Caco-2 (cell line): ENCODE measurements around the gene LDLRAD4. TPM values are rescaled to one million over a fixed set of nuclear protein-coding genes. Genes with fewer than 3 reads are reported as not detected.

Source experiments
- BruUV-seq: library from RNA; stranded (reverse); fragments of 400-500 nt; replicated peaks from 2 replicates; lab custom pipeline; 2021; lab: Mats Ljungman, UMichigan
- CTCF ChIA-PET: fragments of 300-600 bp; sonication (Branson Sonifier 250); formaldehyde crosslinking; loops from one replicate; lab custom pipeline; 2022; ENCODE audit warnings: antibody characterized with exemption; lab: Charles Lee
- POLR2A ChIA-PET: fragments of 300-600 bp; sonication (Branson Sonifier 250); formaldehyde crosslinking; loops from one replicate; lab custom pipeline; 2022; ENCODE audit warnings: antibody characterized with exemption; lab: Charles Lee
- DNase-seq, 2 experiments: peaks; one replicate each; pipeline versions ENCODE4 v3.0.0 to v3.0.0-alpha.2; 2020 to 2022
- H3K27me3 ChIP-seq: replicated peaks from 2 replicates; pipeline ENCODE4 v1.6.0; 2011; ENCODE audit warnings: low read length; ENCODE audit not compliant: control insufficient read depth, insufficient read depth
- H3K36me3 ChIP-seq: 2 replicates; pipeline ENCODE4 v1.5.1; 2011; ENCODE audit warnings: low read length; ENCODE audit not compliant: control insufficient read depth, insufficient read depth
- H3K4me1 ChIP-seq: fragments of 250-450 bp; sonication (Bioruptor Pico); 2 replicates; pipeline ENCODE4 v1.5.1; 2020; ENCODE audit warnings: mild to moderate bottlenecking
- H3K4me3 ChIP-seq: 2 replicates; pipeline ENCODE4 v1.5.1; 2011; ENCODE audit warnings: low read depth, mild to moderate bottlenecking, control low read depth, low read length
- H3K9me3 ChIP-seq: fragments of 250-450 bp; sonication (Bioruptor Pico); 2 replicates; pipeline ENCODE4 v1.5.1; 2020; ENCODE audit warnings: mild to moderate bottlenecking, moderate library complexity
- H3K27ac Mint-ChIP-seq: one replicate; pipeline ENCODE4 v1.8.0; 2022; ENCODE audit warnings: mixed read lengths; ENCODE audit not compliant: unreplicated experiment
- H3K27me3 Mint-ChIP-seq: one replicate; pipeline ENCODE4 v1.8.0; 2022; ENCODE audit warnings: mixed read lengths; ENCODE audit not compliant: insufficient read depth, unreplicated experiment
- H3K36me3 Mint-ChIP-seq: one replicate; pipeline ENCODE4 v1.8.0; 2022; ENCODE audit warnings: mild to moderate bottlenecking, mixed read lengths; ENCODE audit not compliant: insufficient read depth, unreplicated experiment
- H3K4me1 Mint-ChIP-seq: one replicate; pipeline ENCODE4 v1.8.0; 2022; ENCODE audit warnings: low read depth, mixed read lengths; ENCODE audit not compliant: unreplicated experiment
- H3K4me3 Mint-ChIP-seq: one replicate; pipeline ENCODE4 v1.8.0; 2022; ENCODE audit warnings: mild to moderate bottlenecking, moderate library complexity, mixed read lengths; ENCODE audit not compliant: unreplicated experiment
- H3K9me3 Mint-ChIP-seq: one replicate; pipeline ENCODE4 v1.8.0; 2022; ENCODE audit warnings: mixed read lengths; ENCODE audit not compliant: unreplicated experiment
- CTCF ChIP-seq, 2 experiments: fragments of 200-600 bp in 1 of 2; IDR thresholded peaks; 1 replicate in 1 of 2; 2 replicates in 1 of 2; pipeline versions ENCODE4 v1.5.1 to v1.8.0; 2011 to 2022; ENCODE audit warnings: antibody characterized with exemption in 1 of 2, control low read depth in 1 of 2, inconsistent platforms in 1 of 2, low read depth in 1 of 2, low read length in 1 of 2, mild to moderate bottlenecking in 1 of 2, moderate library complexity in 1 of 2; ENCODE audit not compliant: insufficient read depth in 1 of 2, severe bottlenecking in 1 of 2, unreplicated experiment in 1 of 2
- intact Hi-C: fragments of 100-400 bp; cut with micrococcal nuclease; formaldehyde crosslinking; loops from one replicate; pipeline ENCODE4 v1.10.0; 2022; ENCODE audit not compliant: unreplicated experiment
- total RNA-seq: library from RNA; stranded (reverse); gene quantifications from 2 replicates; pipeline ENCODE4 v1.2.3, GENCODE V29; 2022

The LDLRAD4 gene
- total RNA-seq, 1 experiment from 2014 or later: 1.2 TPM

GRCh38 chr18:13416208-13416607, 197.6 kb downstream of the LDLRAD4 start:
- no TSS peak for BruUV-seq
- TF ChIP-seq CTCF (IDR thresholded peaks at IDR 0.05; ENCODE audit: insufficient read depth in 1 of 2, low read depth in 1 of 2, low read length in 1 of 2, severe bottlenecking in 1 of 2, unreplicated experiment in 1 of 2): no peak
- intact Hi-C loops: no loop called here
- Mint-ChIP-seq H3K9me3 (no peaks in the 10 kb centered on the region), H3K4me1 (no peaks in the 10 kb centered on the region), H3K27ac (no peak overlapping the region), H3K27me3 (peaks cover 5% of the 10 kb centered on the region), H3K4me3 (no peak overlapping the region), H3K36me3 (no peaks in the 10 kb centered on the region)
- Histone ChIP-seq H3K36me3 (no peaks in the 10 kb centered on the region), H3K9me3 (no peaks in the 10 kb centered on the region), H3K4me3 (no peak overlapping the region), H3K4me1 (no peaks in the 10 kb centered on the region), H3K27me3 (no peaks in the 10 kb centered on the region; the same call in 1 of the 2 replicates)
- DNase-seq: no peak
- ChIA-PET POLR2A (no interaction called here), CTCF (no interaction called here)

GRCh38 chr18:13416848-13417247, 198.3 kb downstream of the LDLRAD4 start:
- intact Hi-C loops: no loop called here
- BruUV-seq: no TSS peak
- no peak overlapping the region for H3K4me3 Mint-ChIP-seq
- Histone ChIP-seq H3K27me3 (no peaks in the 10 kb centered on the region; the same call in 1 of the 2 replicates), H3K4me3 (no peak overlapping the region), H3K4me1 (no peaks in the 10 kb centered on the region), H3K9me3 (no peaks in the 10 kb centered on the region), H3K36me3 (no peaks in the 10 kb centered on the region)
- peaks cover 5% of the 10 kb centered on the region for H3K27me3 Mint-ChIP-seq
- no peak for DNase-seq
- ChIA-PET POLR2A (no interaction called here), CTCF (no interaction called here)
- H3K36me3 Mint-ChIP-seq: no peaks in the 10 kb centered on the region
- H3K4me1 Mint-ChIP-seq: no peaks in the 10 kb centered on the region
- TF ChIP-seq CTCF (IDR thresholded peaks at IDR 0.05; ENCODE audit: insufficient read depth in 1 of 2, low read depth in 1 of 2, low read length in 1 of 2, severe bottlenecking in 1 of 2, unreplicated experiment in 1 of 2): no peak
- H3K9me3 Mint-ChIP-seq: no peaks in the 10 kb centered on the region
- H3K27ac Mint-ChIP-seq: no peak overlapping the region

GRCh38 chr18:13418013-13418710, 199.6 kb downstream of the LDLRAD4 start:
- Mint-ChIP-seq H3K9me3 (no peaks in the 10 kb centered on the region), H3K27ac (no peak overlapping the region), H3K4me3 (no peak overlapping the region), H3K36me3 (no peaks in the 10 kb centered on the region), H3K27me3 (peaks cover 10% of the 10 kb centered on the region), H3K4me1 (no peaks in the 10 kb centered on the region)
- Histone ChIP-seq H3K9me3 (no peaks in the 10 kb centered on the region), H3K4me3 (no peak overlapping the region), H3K36me3 (no peaks in the 10 kb centered on the region), H3K27me3 (no peaks in the 10 kb centered on the region; the same call in 1 of the 2 replicates), H3K4me1 (no peaks in the 10 kb centered on the region)
- no peak for DNase-seq
- CTCF ChIA-PET: interaction anchor here (0.7 kb wide), 1 partner anchor 305 kb away, joined by 4 read pairs; no protein-coding TSS in a partner anchor
- intact Hi-C loops: no loop called here
- POLR2A ChIA-PET: no interaction called here
- BruUV-seq: no TSS peak
- TF ChIP-seq CTCF (IDR thresholded peaks at IDR 0.05; ENCODE audit: insufficient read depth in 1 of 2, low read depth in 1 of 2, low read length in 1 of 2, severe bottlenecking in 1 of 2, unreplicated experiment in 1 of 2): no peak
